OCI-LY7 (cell line): ENCODE data around the gene GABARAP. TPM values are rescaled to one million over a fixed set of nuclear protein-coding genes. Genes with fewer than 3 reads are reported as not detected.

Experiments
- BruUV-seq: library from RNA; stranded (reverse); fragments of 400-500 nt; replicated peaks from 2 replicates; lab custom pipeline; 2021; lab: Mats Ljungman, UMichigan
- CTCF ChIA-PET: fragments of 300-600 bp; sonication (Branson Sonifier 250); formaldehyde crosslinking; loops from one replicate; lab custom pipeline; 2022; ENCODE audit warnings: antibody characterized with exemption; ENCODE audit not compliant: unreplicated experiment; lab: Charles Lee
- POLR2A ChIA-PET: fragments of 300-600 bp; sonication (Branson Sonifier 250); formaldehyde crosslinking; loops from one replicate; lab custom pipeline; 2022; ENCODE audit warnings: antibody characterized with exemption; lab: Charles Lee
- DNase-seq: peaks from one replicate; pipeline ENCODE4 v3.0.0-alpha.2; 2015; ENCODE audit warnings: low spot score
- H2AFZ ChIP-seq: fragments of 200-600 bp; sonication (generic), shearing (Covaris generic); 2 replicates; pipeline ENCODE4 v1.6.1; 2014; ENCODE audit warnings: mild to moderate bottlenecking, antibody characterized with exemption, low read length, moderate library complexity
- H3K27ac ChIP-seq: fragments of 200-600 bp; sonication (generic); 2 replicates; pipeline ENCODE4 v1.5.1; 2014; ENCODE audit warnings: mixed run types, low read depth, mild to moderate bottlenecking, moderate library complexity, low read length, inconsistent platforms; ENCODE audit not compliant: poor library complexity, severe bottlenecking
- H3K36me3 ChIP-seq: fragments of 200-600 bp; sonication (generic); 2 replicates; pipeline ENCODE4 v1.6.1; 2014; ENCODE audit warnings: mild to moderate bottlenecking, antibody characterized with exemption, low read length, moderate library complexity, mixed read lengths; ENCODE audit not compliant: insufficient read depth
- H3K4me1 ChIP-seq: fragments of 200-600 bp; sonication (generic); 2 replicates; pipeline ENCODE4 v1.5.1; 2014; ENCODE audit warnings: mild to moderate bottlenecking, low read length; ENCODE audit not compliant: insufficient read depth, poor library complexity, severe bottlenecking
- H3K4me2 ChIP-seq: fragments of 200-600 bp; sonication (generic); 2 replicates; pipeline ENCODE4 v1.6.1; 2014; ENCODE audit warnings: mild to moderate bottlenecking, low read length
- H3K4me3 ChIP-seq: fragments of 200-600 bp; sonication (generic); 2 replicates; pipeline ENCODE4 v1.5.1; 2014; ENCODE audit warnings: mild to moderate bottlenecking, low read depth, low read length; ENCODE audit not compliant: poor library complexity, severe bottlenecking
- H3K79me2 ChIP-seq: fragments of 200-600 bp; sonication (generic); 2 replicates; pipeline ENCODE4 v1.6.1; 2016; ENCODE audit warnings: low read depth, mild to moderate bottlenecking, low read length, moderate library complexity, mixed read lengths; ENCODE audit not compliant: insufficient read depth
- H3K9me2 ChIP-seq: fragments of 200-600 bp; sonication (generic); 2 replicates; pipeline ENCODE4 v1.6.1; 2016; ENCODE audit warnings: mild to moderate bottlenecking, low read length, mixed read lengths; ENCODE audit not compliant: insufficient read depth
- H3K9me3 ChIP-seq: fragments of 200-600 bp; sonication (generic); 2 replicates; pipeline ENCODE4 v1.6.1; 2014; ENCODE audit warnings: mild to moderate bottlenecking, mixed run types, low read length, mixed read lengths
- H4K20me1 ChIP-seq: fragments of 200-600 bp; sonication (generic); 2 replicates; pipeline ENCODE4 v1.6.1; 2014; ENCODE audit warnings: mild to moderate bottlenecking, antibody characterized with exemption, low read length, moderate library complexity, mixed read lengths; ENCODE audit not compliant: insufficient read depth
- EZH2phosphoT487 ChIP-seq: fragments of 200-600 bp; sonication (generic); IDR thresholded peaks from 2 replicates; pipeline ENCODE4 v1.6.1; 2018; ENCODE audit warnings: low read depth, borderline replicate concordance, mild to moderate bottlenecking, mixed run types, antibody characterized with exemption, low read length, moderate library complexity, mixed read lengths
- intact Hi-C: fragments of 100-400 bp; cut with micrococcal nuclease; formaldehyde crosslinking; loops from one replicate; pipeline ENCODE4 v1.10.0; 2022; ENCODE audit not compliant: unreplicated experiment
- total RNA-seq, 2 experiments: library from RNA; depleted of rRNA in 1 of 2; stranded (reverse); fragments of >200 nt in 1 of 2; shearing (Covaris generic) in 1 of 2; gene quantifications; 2 replicates each; pipeline ENCODE4 v1.2.3, GENCODE V29; 2014 to 2022
- TF ChIP-seq, protein P1 (sequence below): fragments of 200-600 bp; sonication (generic); conservative IDR thresholded peaks from 2 replicates; pipeline ENCODE4 v1.5.1; 2014; ENCODE audit warnings: mild to moderate bottlenecking, antibody characterized with exemption, low read length, moderate library complexity, mixed read lengths

The GABARAP gene
- total RNA-seq, 2 experiments from 2014 or later: 128 to 199 TPM

DNA sequence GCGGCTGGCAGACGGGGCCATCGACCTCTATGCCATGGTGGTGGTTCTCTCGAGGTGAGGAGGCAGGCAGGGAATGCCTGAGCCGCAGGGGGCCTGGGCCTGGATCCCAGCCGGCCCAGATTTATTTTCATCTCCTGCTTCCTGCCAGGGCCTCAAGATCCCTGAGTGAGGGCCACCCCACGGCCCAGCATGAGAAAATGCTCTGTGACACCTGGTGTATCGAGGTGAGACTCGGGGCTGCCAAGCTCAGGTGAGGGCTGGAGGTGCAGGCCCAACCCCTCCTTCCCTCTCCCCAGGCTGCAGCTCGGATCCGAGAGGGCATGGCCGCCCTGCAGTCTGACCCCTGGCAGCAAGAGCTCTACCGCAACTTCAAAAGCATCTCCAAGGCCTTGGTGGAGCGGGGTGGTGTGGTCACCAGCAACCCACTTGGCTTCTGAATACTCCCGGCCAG, 17.6 kb downstream of the GABARAP start:
- Histone ChIP-seq H3K79me2 (no peaks in the 10 kb centered on the region; the same call in 1 of the 2 replicates), H3K36me3 (peaks cover 89% of the 10 kb centered on the region), H3K27ac (no peak overlapping the region), H4K20me1 (no peaks in the 10 kb centered on the region), H2AFZ (no peak overlapping the region), H3K9me3 (no peaks in the 10 kb centered on the region), H3K9me2 (no peaks in the 10 kb centered on the region), H3K4me2 (no peak overlapping the region), H3K4me1 (peaks cover 11% of the 10 kb centered on the region), H3K4me3 (no peak overlapping the region)
- POLR2A ChIA-PET: no interaction called here
- CTCF ChIA-PET: interaction anchor here (0.6 kb wide), 1 partner anchor 1043 kb away, joined by 3 read pairs; no protein-coding TSS in a partner anchor
- DNase-seq: no peak
- TF ChIP-seq, protein P1, sequence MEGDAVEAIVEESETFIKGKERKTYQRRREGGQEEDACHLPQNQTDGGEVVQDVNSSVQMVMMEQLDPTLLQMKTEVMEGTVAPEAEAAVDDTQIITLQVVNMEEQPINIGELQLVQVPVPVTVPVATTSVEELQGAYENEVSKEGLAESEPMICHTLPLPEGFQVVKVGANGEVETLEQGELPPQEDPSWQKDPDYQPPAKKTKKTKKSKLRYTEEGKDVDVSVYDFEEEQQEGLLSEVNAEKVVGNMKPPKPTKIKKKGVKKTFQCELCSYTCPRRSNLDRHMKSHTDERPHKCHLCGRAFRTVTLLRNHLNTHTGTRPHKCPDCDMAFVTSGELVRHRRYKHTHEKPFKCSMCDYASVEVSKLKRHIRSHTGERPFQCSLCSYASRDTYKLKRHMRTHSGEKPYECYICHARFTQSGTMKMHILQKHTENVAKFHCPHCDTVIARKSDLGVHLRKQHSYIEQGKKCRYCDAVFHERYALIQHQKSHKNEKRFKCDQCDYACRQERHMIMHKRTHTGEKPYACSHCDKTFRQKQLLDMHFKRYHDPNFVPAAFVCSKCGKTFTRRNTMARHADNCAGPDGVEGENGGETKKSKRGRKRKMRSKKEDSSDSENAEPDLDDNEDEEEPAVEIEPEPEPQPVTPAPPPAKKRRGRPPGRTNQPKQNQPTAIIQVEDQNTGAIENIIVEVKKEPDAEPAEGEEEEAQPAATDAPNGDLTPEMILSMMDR: no peak
- no peak for TF ChIP-seq EZH2phosphoT487
- BruUV-seq: TSS peak; percentile 80
- intact Hi-C loops: no loop called here

DNA sequence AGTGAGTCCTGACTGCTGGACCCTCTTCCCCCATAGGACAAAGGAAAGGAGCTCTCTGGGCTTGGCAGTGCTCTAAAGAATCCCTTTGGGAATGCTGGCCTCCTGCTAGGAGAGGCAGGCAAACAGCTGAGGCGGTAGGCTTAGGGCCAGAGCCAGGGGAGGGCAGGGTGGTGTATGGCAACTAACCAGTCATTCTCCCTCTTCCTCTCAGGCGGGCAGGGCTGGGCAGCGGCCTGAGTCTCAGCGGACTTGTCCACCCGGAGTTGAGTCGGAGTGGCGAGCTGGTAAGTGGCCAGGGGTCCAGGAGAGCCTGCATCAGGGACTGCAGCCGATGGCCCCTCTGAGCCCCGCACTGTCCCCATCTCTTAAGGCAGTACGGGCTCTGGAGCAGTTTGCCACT, 18.1 kb downstream of the GABARAP start:
- intact Hi-C loops: no loop called here
- Histone ChIP-seq H3K79me2 (no peaks in the 10 kb centered on the region; the same call in 1 of the 2 replicates), H3K9me3 (no peaks in the 10 kb centered on the region), H3K4me2 (no peak overlapping the region), H2AFZ (no peak overlapping the region), H4K20me1 (no peaks in the 10 kb centered on the region), H3K9me2 (no peaks in the 10 kb centered on the region), H3K27ac (no peak overlapping the region), H3K4me1 (peaks cover 16% of the 10 kb centered on the region), H3K36me3 (peaks cover 83% of the 10 kb centered on the region), H3K4me3 (no peak overlapping the region)
- no peak for TF ChIP-seq EZH2phosphoT487
- TF ChIP-seq, protein P1: no peak
- BruUV-seq: no TSS peak
- ChIA-PET CTCF (no interaction called here), POLR2A (no interaction called here)
- DNase-seq: no peak

DNA sequence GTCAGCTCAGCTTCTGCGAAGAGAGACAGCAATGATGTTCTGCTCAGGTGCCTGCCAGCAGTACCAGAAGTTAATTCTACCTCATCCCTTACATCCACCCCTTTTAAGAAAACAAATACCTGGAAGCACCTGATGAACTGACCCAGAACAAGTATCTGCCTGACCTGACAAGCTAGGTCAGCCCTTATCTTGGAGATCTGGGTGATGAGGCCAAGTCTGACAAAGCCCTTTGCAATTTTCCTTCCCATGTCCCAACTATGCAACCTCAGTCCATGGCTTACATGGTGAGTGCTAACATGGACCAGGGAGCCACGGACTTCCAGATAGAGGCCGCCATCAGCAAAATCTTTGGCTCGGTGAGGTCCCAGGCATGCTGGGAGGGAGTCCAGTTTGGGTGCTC, 18.9 kb downstream of the GABARAP start:
- H3K4me2 ChIP-seq: no peak overlapping the region
- no peaks in the 10 kb centered on the region for H4K20me1 ChIP-seq
- no peak overlapping the region for H3K27ac ChIP-seq
- peaks cover 76% of the 10 kb centered on the region for H3K36me3 ChIP-seq
- peaks cover 23% of the 10 kb centered on the region for H3K4me1 ChIP-seq
- CTCF ChIA-PET: no interaction called here
- TF ChIP-seq EZH2phosphoT487: no peak
- TF ChIP-seq, protein P1: no peak
- no peak overlapping the region for H3K4me3 ChIP-seq
- H3K9me2 ChIP-seq: no peaks in the 10 kb centered on the region
- intact Hi-C loops: no loop called here
- no peak overlapping the region for H2AFZ ChIP-seq
- DNase-seq: no peak
- H3K9me3 ChIP-seq: no peaks in the 10 kb centered on the region
- POLR2A ChIA-PET: no interaction called here
- no TSS peak for BruUV-seq
- H3K79me2 ChIP-seq: no peaks in the 10 kb centered on the region; the same call in 1 of the 2 replicates
